Activated CD4-positive, alpha-beta T cell treated with anti-CD3 and anti-CD28 coated beads for 24 hours (primary cell): ENCODE measurements around the gene RHBDF2.
"Not testable (repeated sequence)": the region's sequence is repeated elsewhere in the genome, so short reads cannot be mapped to it uniquely, and the experiment has no call there.

Source experiments
- DNase-seq, 2 donors: peaks; one replicate each; pipeline ENCODE4 v3.0.0-alpha.2; 2020; ENCODE audit warnings: low read depth in 2 of 2

RHBDF2 gene

DNA sequence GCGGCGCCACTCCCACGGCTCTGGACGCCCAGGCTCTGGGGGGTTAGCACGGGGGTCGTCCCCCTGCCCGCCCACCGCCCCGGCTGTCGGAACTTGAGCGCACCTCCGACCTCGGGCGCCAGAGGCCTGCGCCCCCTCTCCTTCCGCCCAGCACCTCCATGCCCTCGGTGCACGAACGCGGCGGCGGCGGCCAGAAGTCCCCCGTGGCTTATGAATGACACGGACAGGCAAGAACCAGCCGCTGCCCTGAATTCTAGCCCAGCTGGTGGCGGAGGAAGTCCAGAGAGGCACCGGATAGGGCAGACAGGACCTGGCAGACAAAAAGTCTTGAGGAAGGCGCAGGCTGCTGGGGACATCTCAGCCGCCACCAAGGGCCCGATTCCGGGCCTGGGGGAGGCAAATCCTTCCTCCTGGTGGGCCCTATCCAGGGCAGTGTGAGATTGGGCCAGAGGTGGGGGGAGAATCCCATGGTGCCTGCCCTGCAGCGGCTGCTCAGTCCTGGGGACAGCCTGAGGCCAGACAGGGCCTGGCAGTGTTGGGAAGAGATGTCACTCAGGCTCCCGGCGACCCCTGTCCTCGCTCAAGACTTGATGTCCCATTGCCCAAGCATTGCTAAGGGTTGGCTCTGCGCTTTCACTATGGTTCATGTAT is 37.2 kb upstream of the RHBDF2 start:
- no peak for DNase-seq

DNA sequence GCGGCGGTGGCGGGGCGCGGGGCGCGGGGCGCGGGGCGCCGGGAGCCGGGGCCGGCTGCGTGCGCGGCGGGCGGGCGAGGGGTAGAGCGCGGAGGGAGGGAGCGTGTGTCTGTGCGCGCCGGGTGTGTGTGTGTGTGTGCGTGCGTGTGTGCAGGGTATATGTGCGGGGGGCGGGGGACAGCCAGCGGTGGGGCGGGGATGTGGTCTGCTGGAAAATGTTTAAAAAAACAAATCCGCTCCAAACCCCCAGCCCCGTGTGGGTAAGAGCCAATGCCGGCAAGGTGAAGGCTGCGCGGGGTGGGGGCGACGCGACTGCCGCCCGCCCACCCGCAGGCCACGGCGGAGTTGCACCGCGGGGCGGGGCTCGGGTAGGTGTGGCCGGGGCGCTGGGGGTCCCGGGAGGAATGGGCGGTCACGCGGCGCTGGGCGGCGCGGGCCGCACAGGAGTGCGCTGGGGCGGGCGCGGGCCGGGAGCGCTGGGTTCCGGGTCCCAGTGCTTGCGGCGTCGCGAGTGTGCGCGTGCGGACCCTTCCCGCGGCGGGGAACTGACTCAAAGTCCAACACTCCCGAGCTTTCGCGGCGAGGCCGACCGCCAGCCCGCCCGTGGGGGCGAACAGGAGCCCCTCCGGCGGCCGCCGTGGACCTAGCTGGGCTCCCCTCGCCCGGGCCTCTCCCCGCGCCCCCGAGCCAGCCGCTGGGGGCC is 36.5 kb upstream of the RHBDF2 start, which contains the start of gene CYGB:
Gene CYGB (minus strand): TSS at position 132 of the 703 bp plus-strand sequence. CDS start 167 bp downstream, outside the sequence.
- DNase-seq, result no peak

DNA sequence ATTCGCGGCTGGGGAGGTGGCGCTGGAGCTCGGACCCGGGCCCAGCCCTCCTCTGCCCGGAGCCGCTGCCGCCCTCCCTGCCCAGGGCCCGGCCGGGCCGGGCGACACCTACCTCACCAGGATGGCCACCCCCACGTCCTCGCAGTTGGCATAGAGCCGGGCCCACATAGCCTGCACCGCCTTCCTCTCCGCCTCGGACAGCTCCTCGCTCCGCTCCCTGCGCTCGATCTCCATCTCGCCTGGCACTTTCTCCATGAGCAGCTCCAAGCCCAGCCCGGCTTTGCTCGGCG is 36.0 kb upstream of the RHBDF2 start:
- DNase-seq, result no peak

DNA sequence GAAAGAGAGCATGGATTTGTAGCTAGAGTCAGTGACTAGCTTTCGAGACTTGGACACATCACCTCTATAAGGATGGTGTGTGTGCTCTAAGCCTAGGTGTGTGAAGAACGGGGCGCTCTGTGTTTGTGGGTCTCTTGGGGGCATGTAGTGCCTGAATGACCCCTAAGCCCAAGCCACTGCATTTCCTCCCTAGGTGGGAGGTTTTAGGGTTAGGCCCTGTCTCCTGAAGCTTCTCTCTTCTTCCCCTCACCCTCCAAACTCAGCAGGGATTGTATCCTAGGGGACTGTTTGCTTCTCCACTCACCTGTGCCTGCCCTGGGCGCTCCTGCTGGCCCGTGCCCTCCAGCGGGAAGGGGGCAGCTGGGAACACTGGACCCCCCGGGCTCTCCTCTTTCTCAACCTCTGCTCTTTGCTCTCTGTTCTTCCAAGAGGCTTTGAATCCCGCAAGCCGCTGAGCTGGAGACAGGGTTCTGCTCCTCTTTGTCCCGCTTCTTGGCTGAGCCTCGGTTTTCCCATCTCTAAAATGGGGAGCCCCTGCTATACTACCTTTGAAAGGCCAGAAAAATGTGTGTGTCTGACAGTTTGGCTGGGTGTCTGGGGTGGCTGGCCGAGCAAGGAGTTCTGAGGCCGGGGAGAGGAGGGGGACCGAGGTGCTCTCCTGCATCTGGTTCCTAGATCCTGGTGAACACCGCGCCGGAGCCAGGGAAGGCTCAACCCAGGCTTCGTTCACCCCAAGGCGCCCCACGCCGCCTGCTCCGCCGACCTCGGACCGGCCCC is 35.5 kb upstream of the RHBDF2 start:
- no peak for DNase-seq

DNA sequence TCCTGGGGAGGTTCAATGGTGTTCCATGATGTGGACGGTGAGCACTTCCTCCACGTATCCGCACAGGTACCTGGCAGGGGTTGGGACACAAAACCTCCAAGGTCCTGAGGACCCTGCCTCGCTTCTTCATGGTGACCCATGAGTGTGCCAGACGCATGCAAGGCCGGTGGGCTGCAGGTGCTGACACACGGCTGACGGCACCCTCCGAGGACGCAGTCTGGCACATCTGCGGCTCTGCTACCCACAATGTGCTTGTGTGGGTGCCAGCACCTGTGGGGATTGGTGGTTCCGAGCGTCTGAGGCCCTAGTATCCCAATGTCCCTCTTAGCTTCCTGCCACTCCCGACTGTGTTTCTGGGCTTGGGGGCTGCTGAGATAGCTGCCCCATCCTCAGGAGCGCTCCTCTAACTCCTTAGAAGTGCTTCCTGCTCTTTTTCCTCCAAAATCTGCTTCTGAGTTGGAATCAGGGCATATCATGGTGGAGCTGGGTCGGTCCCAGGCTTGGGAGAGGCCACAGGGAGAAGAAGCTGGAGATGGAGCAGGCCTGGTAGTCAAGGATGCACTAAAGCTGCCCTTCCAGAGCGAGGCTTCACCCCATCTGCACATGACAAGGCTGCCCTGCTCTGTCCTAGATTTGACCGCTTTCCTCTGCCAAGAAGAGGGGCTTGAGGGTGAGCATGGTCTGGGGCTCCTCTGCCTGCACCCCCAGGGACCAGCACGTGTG is 34.7 kb upstream of the RHBDF2 start:
- DNase-seq, result no peak

DNA sequence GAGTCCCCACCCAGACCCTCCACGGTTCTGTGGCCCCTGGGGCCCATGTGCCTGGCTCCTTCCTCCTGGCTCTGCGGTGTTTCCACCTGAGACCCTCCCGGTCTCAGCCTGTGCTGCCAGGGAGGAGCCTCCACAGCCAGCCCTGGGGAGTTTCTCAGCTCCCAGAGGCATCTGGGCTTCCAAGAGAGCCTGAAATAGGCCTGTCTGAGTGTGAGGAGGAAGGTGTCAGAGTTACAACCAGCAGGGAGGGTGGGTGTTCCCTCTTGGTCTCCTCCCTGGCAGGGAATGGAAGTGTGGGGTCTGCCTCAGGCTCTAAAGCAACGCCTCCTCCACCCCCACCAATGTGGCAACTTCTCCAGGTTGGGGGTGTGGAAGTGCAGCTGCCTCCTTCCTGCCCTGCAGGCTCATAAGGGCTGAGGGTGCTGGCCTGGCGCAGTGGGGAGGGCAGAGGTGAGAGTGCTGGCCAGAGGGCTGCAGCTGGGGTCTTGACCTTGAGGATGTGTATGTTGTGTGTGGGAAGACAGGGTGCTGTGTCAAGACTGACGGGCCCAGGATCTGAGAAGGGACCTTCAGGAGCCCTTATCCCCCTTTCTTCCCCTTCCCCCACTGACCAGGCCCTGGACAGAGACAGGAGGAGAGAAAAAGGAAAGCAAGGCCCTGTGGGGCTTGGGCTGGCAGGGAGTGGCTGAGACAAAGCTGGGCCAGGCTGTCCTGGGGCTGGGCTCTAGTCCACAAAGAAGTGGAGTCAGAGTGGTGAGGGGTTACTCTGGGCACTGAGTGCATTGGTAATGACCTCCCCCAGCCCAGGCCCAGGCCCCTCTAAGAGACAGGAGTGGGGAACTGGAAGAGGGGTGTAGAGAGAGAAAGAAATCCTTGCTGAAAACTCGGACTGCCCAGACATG is 33.9 kb upstream of the RHBDF2 start:
- DNase-seq, result no peak

DNA sequence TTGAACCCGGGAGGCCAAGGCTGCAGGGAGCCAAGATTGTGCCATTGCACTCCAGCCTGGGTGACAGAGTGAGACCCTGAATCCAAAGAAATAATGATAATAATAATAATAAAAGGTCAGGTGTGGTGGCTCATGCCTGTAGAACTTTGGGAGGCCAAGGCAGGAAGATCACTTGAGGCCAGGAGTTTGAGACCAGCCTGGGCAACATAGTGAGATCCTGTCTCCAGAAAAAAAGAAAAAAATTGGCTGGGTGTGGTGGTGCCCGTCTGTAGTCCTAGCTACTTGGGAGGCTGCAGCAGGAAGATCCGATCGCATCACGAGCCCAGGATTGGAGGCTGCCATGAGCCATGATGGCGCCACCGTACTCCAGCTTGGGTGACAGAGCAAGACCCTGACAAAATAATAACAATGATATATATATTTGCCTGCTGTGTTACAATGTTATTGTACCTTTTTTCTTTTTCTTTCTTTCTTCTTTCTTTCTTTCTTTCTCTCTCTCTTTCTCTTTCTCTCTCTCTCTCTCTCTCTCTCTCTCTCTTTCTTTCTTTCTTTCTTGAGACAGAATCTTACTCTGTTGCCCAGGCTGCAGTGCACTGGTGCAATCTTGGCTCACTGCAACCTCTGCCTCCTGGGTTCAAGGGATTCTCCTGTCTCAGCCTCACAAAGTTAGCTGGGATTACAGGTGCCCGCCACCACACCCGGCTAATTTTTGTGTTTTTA is 32.6 kb upstream of the RHBDF2 start:
- DNase-seq, result not testable (repeated sequence)

DNA sequence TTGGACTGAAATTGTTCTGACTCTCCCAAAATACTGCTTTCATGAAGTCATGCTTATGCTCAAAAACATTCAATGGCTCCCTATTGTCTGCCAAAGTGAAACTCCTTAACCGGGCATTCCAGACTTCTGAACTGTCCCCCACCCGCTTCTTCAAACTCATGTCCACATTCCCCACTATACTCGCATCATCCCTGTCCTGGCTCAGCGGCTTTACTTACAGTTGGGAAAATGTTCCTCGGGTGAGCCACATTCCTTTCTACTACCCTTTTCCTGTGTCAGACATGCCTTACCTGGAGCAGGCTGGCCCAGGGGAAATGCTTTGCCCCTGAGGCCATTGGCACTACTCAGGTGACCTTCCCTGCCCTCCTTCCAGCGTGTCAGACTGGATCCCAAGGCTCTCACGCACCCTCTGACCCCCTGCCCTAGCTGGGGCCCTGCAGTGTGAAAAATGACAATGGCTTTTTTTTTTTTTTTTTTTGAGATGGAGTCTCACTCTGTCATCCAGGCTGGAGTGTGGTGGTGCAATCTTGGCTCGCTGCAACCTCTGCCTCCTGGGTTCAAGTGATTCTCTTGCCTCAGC is 30.9 kb upstream of the RHBDF2 start:
- no peak for DNase-seq

DNA sequence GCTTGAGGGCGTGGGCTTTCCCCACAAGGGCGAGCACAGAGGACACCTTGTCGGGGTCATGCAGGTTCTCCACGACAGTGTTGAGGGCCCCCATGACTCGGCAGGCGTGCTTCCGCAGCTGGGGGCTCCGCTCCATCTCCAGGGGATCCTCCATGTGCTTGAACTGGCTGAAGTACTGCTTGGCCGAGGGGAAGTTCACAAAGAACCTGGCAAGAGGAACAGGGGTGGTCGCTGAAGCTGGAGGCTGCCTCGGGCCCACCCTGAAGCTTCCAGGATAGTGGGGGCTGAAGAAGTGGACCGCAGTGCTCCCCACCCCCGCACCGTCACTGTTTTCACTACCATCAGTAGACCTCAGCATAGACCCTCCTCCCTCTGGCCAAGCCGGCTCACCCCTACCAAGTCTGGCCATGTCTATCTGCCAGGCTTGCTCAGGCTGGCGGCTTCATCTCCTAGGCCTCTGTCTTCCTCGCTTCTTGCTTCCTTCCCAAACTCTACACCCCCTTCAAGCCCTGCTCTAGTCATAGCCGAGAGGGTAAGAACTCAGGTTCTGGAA is 30.3 kb upstream of the RHBDF2 start:
- no peak for DNase-seq

DNA sequence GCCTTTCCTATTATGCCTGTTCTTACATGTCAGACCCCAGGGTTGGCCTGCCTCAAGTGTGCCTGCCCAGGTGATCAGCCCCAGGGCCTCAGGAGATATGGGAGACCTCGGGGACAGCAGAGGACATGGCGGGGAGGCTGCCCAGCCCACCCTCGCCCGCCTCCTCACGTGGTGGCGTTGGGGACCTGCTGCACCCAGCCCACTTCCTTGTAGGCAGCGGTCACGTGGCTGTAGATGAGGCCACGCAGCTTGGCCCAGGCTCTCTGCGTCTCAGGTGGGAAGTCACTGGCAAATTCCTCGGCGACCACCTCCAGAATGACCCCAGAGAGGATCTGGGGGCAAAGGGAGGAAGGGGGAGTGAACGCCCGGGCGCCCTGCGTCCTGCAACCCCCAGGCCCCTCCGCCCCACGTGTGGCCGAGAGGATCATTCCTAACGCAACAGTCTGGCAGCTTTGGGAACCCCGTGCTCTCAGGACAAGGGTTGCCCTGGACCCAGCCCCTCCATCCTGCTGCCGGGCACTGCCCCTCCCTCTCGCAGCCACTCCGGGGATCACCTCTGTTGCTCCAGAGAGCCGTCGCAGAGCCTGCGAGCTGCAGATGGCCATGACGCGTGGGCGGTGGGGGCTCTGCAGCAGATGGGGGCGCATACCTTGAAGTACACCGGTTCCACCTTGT is 29.7 kb upstream of the RHBDF2 start:
- DNase-seq, result no peak

DNA sequence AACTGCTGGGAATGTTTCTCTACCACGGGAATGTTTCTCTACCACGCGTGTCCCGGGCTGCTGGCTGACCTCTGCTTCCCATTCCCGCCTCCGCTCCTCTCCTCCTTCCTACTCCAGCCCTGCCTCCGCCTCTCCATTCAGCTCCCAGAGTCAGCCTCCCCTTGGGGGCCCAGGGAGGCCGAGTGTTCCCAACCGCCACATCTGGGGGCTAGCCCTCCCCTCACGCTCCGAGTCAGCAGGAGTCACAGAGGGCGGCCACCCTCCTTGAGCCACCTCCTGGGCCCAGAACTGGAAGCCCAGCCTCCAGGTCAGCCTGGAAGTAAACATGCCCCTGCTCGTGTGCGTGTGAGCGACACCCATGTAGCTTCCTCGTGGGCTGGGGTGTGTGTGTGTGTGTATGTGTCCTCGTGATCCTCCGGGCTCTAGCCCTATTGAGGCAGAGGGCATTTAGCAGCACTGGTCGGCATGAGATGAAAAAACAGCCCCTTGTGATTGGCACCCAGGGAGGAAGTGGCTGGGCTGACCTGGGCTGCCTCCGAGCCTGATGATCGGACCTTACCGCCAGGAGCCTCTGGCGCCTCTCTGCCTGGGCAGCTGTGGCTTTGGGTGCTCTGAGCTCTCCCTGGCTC is 29.0 kb upstream of the RHBDF2 start:
- no peak for DNase-seq

DNA sequence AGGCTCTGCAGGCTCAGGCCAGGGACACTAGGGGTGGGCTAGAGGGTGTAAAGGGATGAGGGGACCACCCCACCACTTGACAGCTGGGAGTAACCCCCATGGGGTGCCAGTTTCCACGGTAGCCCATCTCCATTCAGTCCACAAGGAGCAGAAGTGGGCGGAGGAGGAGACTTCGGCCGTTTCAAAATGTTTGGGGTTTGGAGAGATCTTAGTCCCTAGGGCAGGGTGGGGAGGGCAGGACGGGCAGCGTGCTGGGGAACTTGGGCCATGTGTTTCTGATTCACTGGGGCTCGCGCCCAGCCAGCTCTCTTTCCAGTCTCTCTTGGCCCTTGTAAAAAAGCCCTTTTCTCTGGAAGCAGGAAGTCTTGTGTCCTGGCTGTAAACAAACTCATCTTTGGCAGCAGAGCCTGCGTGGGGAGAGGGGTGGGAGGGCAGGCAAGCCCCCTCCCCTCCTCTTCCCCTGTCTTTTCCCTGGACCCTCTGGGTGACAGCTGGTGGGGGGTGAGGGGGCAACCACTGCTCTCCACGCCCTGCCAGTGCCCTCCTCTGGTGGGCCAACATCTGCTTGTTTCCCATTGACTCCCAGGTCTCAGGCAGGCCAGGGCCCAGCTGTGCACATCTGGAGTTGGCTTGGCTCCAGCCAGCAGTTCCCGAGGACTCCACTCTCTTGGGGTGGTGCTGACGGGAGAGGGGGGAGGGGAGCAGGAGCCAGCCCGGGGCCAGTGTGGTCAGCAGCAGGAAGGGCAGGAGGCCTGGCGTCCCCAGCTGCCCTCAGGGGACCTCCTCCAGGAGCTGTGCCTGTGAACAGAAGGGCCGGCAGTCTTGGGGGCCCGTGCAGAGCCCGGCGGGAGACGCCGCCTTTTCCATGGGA is 28.2 kb upstream of the RHBDF2 start:
- DNase-seq, result no peak

DNA sequence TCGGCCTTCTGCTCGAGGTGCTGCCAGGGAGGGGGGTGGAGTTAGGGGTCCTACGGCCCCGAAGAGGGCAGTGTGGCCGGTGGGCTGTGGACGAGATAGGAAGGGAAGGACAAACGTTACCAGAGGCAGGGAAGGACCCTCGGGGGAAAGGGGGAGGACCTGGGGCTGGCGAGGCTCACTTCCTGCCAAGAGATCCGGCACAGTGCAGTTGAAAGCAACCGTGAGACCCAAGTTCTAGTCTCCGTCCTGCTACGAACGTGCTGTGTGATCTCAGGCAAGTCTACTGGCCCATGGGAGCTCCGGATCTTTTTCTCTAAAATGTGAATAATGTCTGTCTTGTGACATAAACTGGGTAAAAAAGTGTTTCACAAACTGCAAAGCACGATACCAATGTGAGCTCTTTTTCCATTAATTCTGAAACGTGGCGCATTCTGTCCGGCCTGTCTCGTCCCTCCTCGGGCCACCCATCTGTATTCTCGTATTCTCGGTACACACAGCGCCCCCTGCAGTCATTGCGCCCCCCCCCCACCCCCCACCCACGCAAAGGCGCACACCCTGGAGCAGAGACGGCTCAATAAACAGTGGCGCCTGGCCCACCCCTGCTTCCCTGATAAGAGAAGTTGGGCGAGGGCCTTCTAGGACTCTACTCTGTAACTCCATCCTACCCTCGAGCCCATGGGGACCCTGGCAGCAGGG is 27.5 kb upstream of the RHBDF2 start:
- no peak for DNase-seq

DNA sequence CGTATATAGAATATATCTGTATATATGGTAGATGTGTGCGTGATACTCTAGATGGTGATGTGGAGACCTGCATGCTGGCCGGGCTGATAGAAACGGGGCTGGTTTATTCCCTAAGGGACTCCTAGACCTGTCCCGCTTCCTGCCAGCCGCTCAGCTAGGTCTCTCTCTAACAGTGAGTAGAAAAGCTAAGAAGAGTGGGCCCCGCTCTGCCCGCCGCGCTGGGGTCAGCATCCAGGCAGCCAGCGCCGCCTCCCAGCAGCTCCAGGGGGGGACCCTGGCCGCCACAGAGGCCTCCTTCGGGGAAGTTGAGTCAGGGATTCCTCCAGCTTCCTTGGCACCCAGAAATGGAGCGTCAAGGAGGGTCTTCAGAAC is 26.9 kb upstream of the RHBDF2 start:
- DNase-seq, result no peak

DNA sequence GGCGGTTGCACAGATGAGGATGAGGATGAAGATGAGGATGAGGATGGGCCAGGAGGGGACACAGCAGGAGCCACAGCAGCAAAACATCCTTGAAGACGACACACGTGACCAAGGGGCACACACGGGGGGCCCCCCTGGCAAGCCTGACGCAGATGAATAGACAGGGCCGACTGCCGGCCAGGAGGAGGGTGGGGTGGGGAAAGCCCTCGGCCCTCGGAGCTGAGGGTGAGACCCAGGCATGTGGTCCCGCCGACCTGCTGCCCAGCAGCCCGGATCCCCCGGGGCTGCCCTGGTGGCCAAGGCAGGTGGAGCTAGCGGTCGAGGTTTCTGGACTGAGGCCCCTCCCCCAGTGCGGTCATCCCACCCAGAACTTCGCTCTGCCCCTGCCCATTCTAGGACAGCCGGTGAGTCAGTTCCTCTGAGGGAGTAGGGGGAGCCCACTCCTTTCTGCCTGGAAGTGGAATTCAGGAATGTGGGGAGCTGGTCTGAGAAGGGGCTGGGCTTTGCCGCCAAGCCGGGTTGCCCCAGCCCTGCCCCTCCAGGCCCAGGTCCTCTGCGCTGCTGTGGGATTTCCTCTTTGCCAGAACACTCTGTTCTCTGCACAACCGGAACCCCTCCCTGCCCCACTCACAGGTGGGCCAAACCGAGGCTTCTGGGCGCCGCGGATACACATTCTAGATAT is 26.3 kb upstream of the RHBDF2 start:
- DNase-seq, result no peak

DNA sequence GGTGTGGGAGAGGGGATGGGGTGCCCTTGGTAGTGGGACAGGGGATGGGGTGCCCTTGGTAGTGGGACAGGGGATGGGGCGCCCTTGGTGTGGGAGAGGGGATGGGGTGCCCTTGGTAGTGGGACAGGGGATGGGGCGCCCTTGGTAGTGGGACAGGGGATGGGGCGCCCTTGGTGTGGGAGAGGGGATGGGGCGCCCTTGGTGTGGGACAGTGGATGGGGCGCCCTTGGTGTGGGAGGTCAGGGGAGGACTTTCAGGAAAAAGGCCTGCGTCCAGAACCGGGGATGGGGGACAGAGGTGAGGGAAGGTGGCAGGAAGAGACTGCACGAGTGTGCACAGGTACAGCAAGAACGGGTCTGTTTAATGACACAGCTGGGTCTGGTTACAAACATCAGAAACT is 25.8 kb upstream of the RHBDF2 start:
- not testable (repeated sequence) for DNase-seq

DNA sequence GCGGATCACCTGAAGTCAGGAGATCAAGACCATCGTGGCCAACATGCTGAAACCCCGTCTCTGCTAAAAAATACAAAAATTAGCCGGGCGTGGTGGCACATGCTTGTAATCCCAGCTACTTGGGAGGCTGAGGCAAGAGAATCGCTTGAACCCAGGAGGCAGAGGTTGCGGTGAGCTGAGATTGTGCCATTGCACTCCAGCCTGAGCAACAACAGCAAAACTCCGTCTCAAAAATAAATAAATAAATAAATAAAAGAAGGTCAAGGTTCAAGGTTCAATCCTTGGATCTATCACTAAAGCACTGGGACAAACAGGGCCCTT is 24.2 kb upstream of the RHBDF2 start:
- DNase-seq, result not testable (repeated sequence)
